ENCODE results near the gene CD247. TPM values are rescaled to one million over a fixed set of nuclear protein-coding genes. Genes with fewer than 3 reads are reported as not detected.

Gene CD247
- total RNA-seq, 2 donors from 2014 or later = 0.96 TPM; not detected in 1

- no peaks in the 10 kb centered on the region for H3K27me3 ChIP-seq (replicated peaks; ENCODE audit: insufficient read depth)
- H3K9me3 ChIP-seq = no peaks in the 10 kb centered on the region
- H3K4me3 ChIP-seq = no peak overlapping the region
- no peak for DNase-seq (ENCODE audit: low spot score)
- intact Hi-C loops (cut with DNase I) = no loop called here
- TF ChIP-seq POLR2AphosphoS5 (IDR thresholded peaks at IDR 0.05) = no peak
- TF ChIP-seq POLR2A (IDR thresholded peaks at IDR 0.05) = no peak
- no peak for TF ChIP-seq CTCF (IDR thresholded peaks at IDR 0.05)
- H3K36me3 ChIP-seq = no peaks in the 10 kb centered on the region
- H3K4me1 ChIP-seq (replicated peaks) = no peaks in the 10 kb centered on the region
- WGBS = 95% methylated on average over 3 of the region's 3 CpGs
- no peak overlapping the region for H3K27ac ChIP-seq
These were observed 9.9 kb upstream of the CD247 start for GRCh38 chr1:167528057-167528728.

GRCh38 chr1:167526667-167527383 lies 8.5 kb upstream of the CD247 start:
- TF ChIP-seq CTCF (IDR thresholded peaks at IDR 0.05) (no peak), POLR2A (IDR thresholded peaks at IDR 0.05) (no peak), POLR2AphosphoS5 (IDR thresholded peaks at IDR 0.05) (no peak)
- Histone ChIP-seq H3K9me3 (no peaks in the 10 kb centered on the region), H3K36me3 (no peaks in the 10 kb centered on the region), H3K27ac (no peak overlapping the region), H3K4me3 (no peak overlapping the region), H3K4me1 (replicated peaks) (no peaks in the 10 kb centered on the region), H3K27me3 (replicated peaks; ENCODE audit: insufficient read depth) (no peaks in the 10 kb centered on the region)
- no peak for DNase-seq (ENCODE audit: low spot score)
- WGBS = 50% methylated on average over 8 of the region's 8 CpGs
- intact Hi-C loops (cut with DNase I) = no loop called here

GRCh38 chr1:167524651-167525050 lies 6.3 kb upstream of the CD247 start:
- H3K27ac ChIP-seq = no peak overlapping the region
- WGBS = 85% methylated on average over 9 of the region's 9 CpGs
- no peak for TF ChIP-seq POLR2A (IDR thresholded peaks at IDR 0.05)
- no peak for TF ChIP-seq CTCF (IDR thresholded peaks at IDR 0.05)
- TF ChIP-seq POLR2AphosphoS5 (IDR thresholded peaks at IDR 0.05) = no peak
- DNase-seq (ENCODE audit: low spot score) = no peak
- H3K9me3 ChIP-seq = no peaks in the 10 kb centered on the region
- no peaks in the 10 kb centered on the region for H3K27me3 ChIP-seq (replicated peaks; ENCODE audit: insufficient read depth)
- no peaks in the 10 kb centered on the region for H3K36me3 ChIP-seq
- H3K4me1 ChIP-seq (replicated peaks) = no peaks in the 10 kb centered on the region
- H3K4me3 ChIP-seq = no peak overlapping the region
- intact Hi-C loops (cut with DNase I) = no loop called here

- no peaks in the 10 kb centered on the region for H3K4me1 ChIP-seq (replicated peaks)
- H3K27me3 ChIP-seq (replicated peaks; ENCODE audit: insufficient read depth) = no peaks in the 10 kb centered on the region
- H3K4me3 ChIP-seq = no peak overlapping the region
- H3K27ac ChIP-seq = no peak overlapping the region
- 94% methylated on average over 5 of the region's 5 CpGs for WGBS
- no peak for DNase-seq (ENCODE audit: low spot score)
- no peaks in the 10 kb centered on the region for H3K36me3 ChIP-seq
- intact Hi-C loops (cut with DNase I) = no loop called here
- H3K9me3 ChIP-seq = no peaks in the 10 kb centered on the region
- no peak for TF ChIP-seq POLR2A (IDR thresholded peaks at IDR 0.05)
- no peak for TF ChIP-seq POLR2AphosphoS5 (IDR thresholded peaks at IDR 0.05)
- TF ChIP-seq CTCF (IDR thresholded peaks at IDR 0.05) = no peak
These were observed 3.9 kb upstream of the CD247 start for GRCh38 chr1:167522246-167522645.

All from prostate gland (tissue), 2 donors.